GM12878 (cell line): Measurements from ENCODE around the gene CAMK4. TPM values are rescaled to one million over a fixed set of nuclear protein-coding genes. Genes with fewer than 3 reads are reported as not detected.

Experiments used
- ATAC-seq: fragments of 200-7000 bp; cut with Tn5 transposase; 3 replicates; pipeline ENCODE4 v1.9.1; 2020; ENCODE audit warnings: mild to moderate bottlenecking, moderate library complexity
- BruUV-seq: library from RNA; stranded (reverse); fragments of 400-500 nt; replicated peaks from 2 replicates; lab custom pipeline; 2021; lab: Mats Ljungman, UMichigan
- CTCF ChIA-PET: fragments of 300-600 bp; sonication (Branson Sonifier 250); formaldehyde crosslinking; extraction: SDS; loops from one replicate; lab custom pipeline; 2021; ENCODE audit warnings: inconsistent platforms; lab: Yijun Ruan, JAX
- POLR2A ChIA-PET: fragments of 350-600 bp; formaldehyde crosslinking; extraction: SDS; loops from one replicate; lab custom pipeline; 2021; ENCODE audit warnings: inconsistent platforms; lab: Charles Lee
- RAD21 ChIA-PET: fragments of 300-600 bp; sonication (Branson Sonifier 250); formaldehyde crosslinking; loops from one replicate; lab custom pipeline; 2023; ENCODE audit warnings: antibody characterized with exemption; ENCODE audit not compliant: unreplicated experiment; lab: Charles Lee
- SMC1A ChIA-PET: fragments of 300-600 bp; sonication (Branson Sonifier 250); formaldehyde crosslinking; loops from one replicate; lab custom pipeline; 2023; ENCODE audit not compliant: unreplicated experiment, uncharacterized antibody; lab: Charles Lee
- DNase-seq: peaks from one replicate; pipeline ENCODE4 v3.0.0-alpha.2; 2011; ENCODE audit warnings: low read depth, low spot score
- FAIRE-seq: peaks from 3 replicates; lab custom pipeline; 2011; peaks lifted over from hg19 to GRCh38; lab: Jason Lieb, UNC
- H2AFZ ChIP-seq: 2 replicates; pipeline ENCODE4 v1.6.0; 2011; ENCODE audit warnings: low read depth, low read length, control low read depth; ENCODE audit not compliant: control insufficient read depth
- H3K27ac ChIP-seq: 2 replicates; pipeline ENCODE4 v1.5.1; 2011; ENCODE audit warnings: control low read depth; ENCODE audit not compliant: control insufficient read depth, insufficient read depth
- H3K27me3 ChIP-seq, 2 experiments: replicated peaks in 1 of 2; 2 replicates each; pipeline versions ENCODE4 v1.6.0 to v1.6.1; 2011; ENCODE audit warnings: low read length in 1 of 2; ENCODE audit not compliant: control insufficient read depth in 2 of 2, insufficient read depth in 2 of 2
- H3K36me3 ChIP-seq, 2 experiments: 2 replicates each; pipeline ENCODE4 v1.5.1; 2011; ENCODE audit warnings: low read length in 1 of 2; ENCODE audit not compliant: control insufficient read depth in 2 of 2, insufficient read depth in 2 of 2
- H3K4me1 ChIP-seq: 2 replicates; pipeline ENCODE4 v1.6.1; 2011; ENCODE audit warnings: mild to moderate bottlenecking, low read length, moderate library complexity, mixed read lengths; ENCODE audit not compliant: control insufficient read depth, insufficient read depth
- H3K4me2 ChIP-seq: 2 replicates; pipeline ENCODE4 v1.6.0; 2011; ENCODE audit warnings: control low read depth; ENCODE audit not compliant: control insufficient read depth, insufficient read depth
- H3K4me3 ChIP-seq: fragments of 200-600 bp; sonication (generic); 2 replicates; pipeline ENCODE4 v1.5.1; 2016
- H3K79me2 ChIP-seq: 2 replicates; pipeline ENCODE4 v1.6.0; 2011; ENCODE audit warnings: low read length; ENCODE audit not compliant: control insufficient read depth, insufficient read depth
- H3K9ac ChIP-seq: 2 replicates; pipeline ENCODE4 v1.8.0; 2011; ENCODE audit warnings: low read length, control low read depth, mixed read lengths; ENCODE audit not compliant: control insufficient read depth, insufficient read depth
- H3K9me3 ChIP-seq: replicated peaks from 3 replicates; pipeline ENCODE4 v1.5.1; 2011; ENCODE audit warnings: mild to moderate bottlenecking, low read length; ENCODE audit not compliant: control insufficient read depth, insufficient read depth
- H4K20me1 ChIP-seq: 2 replicates; pipeline ENCODE4 v1.6.0; 2011; ENCODE audit not compliant: control insufficient read depth, insufficient read depth
- CTCF ChIP-seq, 3 experiments: IDR thresholded peaks in 2 of 3; conservative IDR thresholded peaks in 1 of 3; 2 replicates each; pipeline ENCODE4 v1.5.1; 2011; ENCODE audit warnings: low read depth in 3 of 3, low read length in 3 of 3, mild to moderate bottlenecking in 3 of 3, control low read depth in 2 of 3, moderate library complexity in 2 of 3, inconsistent platforms in 1 of 3, mixed read lengths in 1 of 3; ENCODE audit not compliant: control insufficient read depth in 2 of 3, insufficient read depth in 1 of 3; ENCODE audit errors: extremely low read depth in 1 of 3
- FOS ChIP-seq: IDR thresholded peaks from 3 replicates; pipeline ENCODE4 v1.6.1; 2011; ENCODE audit warnings: borderline replicate concordance; ENCODE audit not compliant: insufficient read length; ENCODE audit errors: extremely low read depth
- FOXM1 ChIP-seq: IDR thresholded peaks from 2 replicates; pipeline ENCODE4 v1.6.1; 2012; ENCODE audit warnings: low read depth, mild to moderate bottlenecking, inconsistent platforms, low read length, moderate library complexity
- MEF2A ChIP-seq: IDR thresholded peaks from 2 replicates; pipeline ENCODE4 v1.6.1; 2011; ENCODE audit warnings: low read depth, mild to moderate bottlenecking, low read length, moderate library complexity; ENCODE audit not compliant: insufficient read depth
- MYC ChIP-seq: IDR thresholded peaks from 2 replicates; pipeline ENCODE4 v1.6.1; 2011; ENCODE audit warnings: mild to moderate bottlenecking, low read length, moderate library complexity, inconsistent platforms; ENCODE audit not compliant: insufficient read depth, insufficient replicate concordance, insufficient read length, severe bottlenecking
- NBN ChIP-seq: fragments of 450-650 bp; IDR thresholded peaks from 2 replicates; pipeline ENCODE4 v1.6.1; 2016
- RB1 ChIP-seq: fragments of 450-650 bp; formaldehyde crosslinking; IDR thresholded peaks from 2 replicates; pipeline ENCODE4 v1.6.1; 2017; ENCODE audit warnings: mild to moderate bottlenecking, borderline replicate concordance
- RCOR1 ChIP-seq: conservative IDR thresholded peaks from 2 replicates; pipeline ENCODE4 v1.6.1; 2012; ENCODE audit warnings: low read depth, low read length, improper control_type of control experiment
- SMAD1 ChIP-seq: fragments of 450-650 bp; IDR thresholded peaks from 2 replicates; pipeline ENCODE4 v1.6.1; 2018; ENCODE audit warnings: mild to moderate bottlenecking, low read depth; ENCODE audit not compliant: partially characterized antibody
- ZNF384 ChIP-seq: IDR thresholded peaks from 2 replicates; pipeline ENCODE4 v1.6.1; 2012; ENCODE audit warnings: low read depth, mild to moderate bottlenecking, low read length, improper control_type of control experiment, borderline replicate concordance
- WGBS: methylation state at CpG from one replicate; pipeline ENCODE4 v1.1.6; 2016; ENCODE audit warnings: low lambda C conversion rate; ENCODE audit not compliant: insufficient replicate concordance, insufficient coverage; ENCODE audit errors: missing lambda C conversion rate; 5-methylcytosine and 5-hydroxymethylcytosine counted together
- in situ Hi-C: fragments of 300-500 bp; cut with MboI; formaldehyde crosslinking; loops from 9 replicates; pipeline ENCODE4 v1.14.3; 2018; ENCODE audit warnings: mixed read lengths
- intact Hi-C: fragments of 100-400 bp; cut with micrococcal nuclease; formaldehyde crosslinking; loops from one replicate; pipeline ENCODE4 v1.14.2; 2022; ENCODE audit not compliant: unreplicated experiment
- polyA plus RNA-seq, 11 experiments: library from polyadenylated mRNA; depleted of rRNA in 4 of 11; unstranded in 6 of 11; stranded (reverse) in 5 of 11; fragments of >200 nt; fragmentation: Nextera tagmentation in 4 of 11; fragmentation: Illumina TruSeq in 1 of 11; extraction: Ambion mirVana in 4 of 11; extraction: Trizol in 1 of 11; gene quantifications; 1 replicate in 1 of 11; 2 replicates in 10 of 11; pipeline versions ENCODE4 v1.2.1 to v1.2.3, GENCODE V29; 2011 to 2016; ENCODE audit warnings: inconsistent platforms in 2 of 11, missing spikeins in 2 of 11, low read depth in 1 of 11
- total RNA-seq, 4 experiments: library from RNA; depleted of rRNA in 3 of 4; stranded (reverse); fragments of >200 nt in 3 of 4; fragmentation: Illumina TruSeq in 1 of 4; extraction: Trizol in 1 of 4; gene quantifications; 2 replicates each; pipeline versions ENCODE4 v1.2.1 to v1.2.3, GENCODE V29; 2013 to 2021

Gene CAMK4
- total and polyA plus RNA-seq, 10 of the 15 experiments (the other 5 are each of a cell fraction or from before 2014, with no cell fraction given): 13.3 to 51.9 (median 35.3) TPM

GRCh38 chr5:111367115-111367514, 142.9 kb downstream of the CAMK4 start:
- no peak for ATAC-seq

More at GRCh38 chr5:111367115-111367514, 142.9 kb downstream of the CAMK4 start:
- no peaks in the 10 kb centered on the region for H4K20me1 ChIP-seq
- H2AFZ ChIP-seq: no peak overlapping the region
- no peaks in the 10 kb centered on the region for H3K79me2 ChIP-seq
- ChIA-PET POLR2A (no interaction called here), RAD21 (no interaction called here), CTCF (no interaction called here)
- H3K4me3 ChIP-seq: no peak overlapping the region
- intact Hi-C loops: no loop called here
- no TSS peak for BruUV-seq
- 41% methylated on average over 3 of the region's 3 CpGs for WGBS
- no peaks in the 10 kb centered on the region; the same call in 2 of the 3 replicates for H3K9me3 ChIP-seq
- no peak for FAIRE-seq
- peaks cover 0 to 8% of the 10 kb centered on the region in 2 experiments; a peak in 1 of 4 replicates for H3K36me3 ChIP-seq
- no peaks in the 10 kb centered on the region for H3K27me3 ChIP-seq
- no peaks in the 10 kb centered on the region for H3K4me1 ChIP-seq
- no peak overlapping the region for H3K27ac ChIP-seq
- no peak overlapping the region for H3K9ac ChIP-seq
- DNase-seq: no peak
- no peak for TF ChIP-seq ZNF384
- no peak for TF ChIP-seq RCOR1
- TF ChIP-seq FOS: no peak
- TF ChIP-seq NBN: no peak
- no peak for TF ChIP-seq FOXM1
- no peak for TF ChIP-seq SMAD1
- TF ChIP-seq CTCF (IDR thresholded peaks at IDR 0.05 in 2 of 3, conservative IDR thresholded peaks at IDR 0.05 in 1 of 3; ENCODE audit: control insufficient read depth in 2 of 3, extremely low read depth in 1 of 3, insufficient read depth in 1 of 3, low read depth in 3 of 3, low read length in 3 of 3): no peak
- no peak for TF ChIP-seq MYC
- no peak for TF ChIP-seq RB1
- no peak for TF ChIP-seq MEF2A
- TF ChIP-seq, all 136 proteins: peak for 0
- in situ Hi-C loops: no loop called here
- SMC1A ChIA-PET: no interaction called here
- no peak overlapping the region for H3K4me2 ChIP-seq
